Motor neuron (in vitro differentiated cells): ENCODE measurements around the gene GPR149. TPM values are rescaled to one million over a fixed set of nuclear protein-coding genes. Genes with fewer than 3 reads are reported as not detected.

Source experiments
- ATAC-seq, 8 experiments: fragments of 200-7000 bp; cut with Tn5 transposase; replicated peaks in 6 of 8; 2 replicates each; pipeline ENCODE4 v1.8.0; 2021; ENCODE audit warnings: mild to moderate bottlenecking in 8 of 8, moderate library complexity in 8 of 8
- H3K27ac ChIP-seq, 2 donors: fragments of 250-450 bp; sonication (Bioruptor Pico); 2 replicates each; pipeline ENCODE4 v1.9.0; 2021; ENCODE audit warnings: antibody characterized with exemption in 2 of 2, mild to moderate bottlenecking in 2 of 2, moderate library complexity in 1 of 2
- H3K4me1 ChIP-seq, 2 donors: fragments of 250-450 bp; sonication (Bioruptor Pico); replicated peaks in 1 of 2; 2 replicates each; pipeline ENCODE4 v1.6.1; 2021; ENCODE audit warnings: antibody characterized with exemption in 2 of 2, mild to moderate bottlenecking in 2 of 2, moderate library complexity in 1 of 2
- H3K4me3 ChIP-seq, 5 donors: fragments of 250-450 bp; sonication (Bioruptor Pico); 2 replicates each; pipeline ENCODE4 v1.9.0; 2021; ENCODE audit warnings: antibody characterized with exemption in 5 of 5, mild to moderate bottlenecking in 5 of 5, moderate library complexity in 4 of 5
- WGBS, 10 experiments: fragments of 450-650 bp; shearing (Covaris generic); methylation state at CpG; one replicate each; pipeline ENCODE4 v1.0.0; 2022; 5-methylcytosine and 5-hydroxymethylcytosine counted together
- in situ Hi-C, 9 experiments: fragments of 400-800 bp; cut with MboI; loops; one replicate each; pipeline ENCODE4 v1.15.0; 2021; ENCODE audit warnings: low sequenced_read_pairs in 9 of 9, low pct_unique_long_range_greater_than_20kb in 2 of 9; ENCODE audit not compliant: unreplicated experiment in 9 of 9
- total RNA-seq, 8 experiments: library from RNA; unstranded; fragments of 300-600 nt; gene quantifications; 2 replicates each; pipeline versions ENCODE4 v1.2.3 to v1.2.4, GENCODE V29; 2022

GPR149 gene
- total RNA-seq, 8 experiments from 2014 or later: 0.36 to 5.2 (median 1.9) TPM; not detected in 3

- Histone ChIP-seq H3K4me1 (peaks cover 0 to 5% of the 10 kb centered on the region in 2 donors), H3K27ac (no peak overlapping the region), H3K4me3 (no peak overlapping the region)
- in situ Hi-C loops: loop anchor here in 5 of 9 experiments (25.0 kb wide), 2 partner anchors 409 to 984 kb away; no protein-coding TSS in a partner anchor
- ATAC-seq: no peak
Observed at GRCh38 chr3:154327871-154328270, 102.1 kb downstream of the GPR149 start.

- WGBS, 10 experiments: 0 to 100% (median 86%) methylated on average over 1 to 3 of the region's 3 CpGs; no CpG with 5 or more reads in 1 of the 10 experiments
- in situ Hi-C loops: loop anchor here in 5 of 9 experiments (25.0 kb wide), 2 partner anchors 412 to 987 kb away; no protein-coding TSS in a partner anchor
- ATAC-seq: peak in 1 of 8 experiments; percentile 7
- Histone ChIP-seq H3K4me3 (peak overlapping the region; percentile 61 to 94 (median 85)), H3K27ac (no peak overlapping the region), H3K4me1 (peaks cover 9 to 25% of the 10 kb centered on the region in 2 donors)
Observed at GRCh38 chr3:154324919-154325318, 105.1 kb downstream of the GPR149 start.

- peak within 1 kb of the TSS; percentile 61 to 94 (median 85) for H3K4me3 ChIP-seq
- peak within 1 kb of the TSS; percentile 91 for H3K27ac ChIP-seq
- 0 to 5% (median 0%) methylated on average over 1 to 24 of the region's 45 CpGs for WGBS, 10 experiments
- in situ Hi-C loops: no loop called here
- peaks cover 9 to 31% of the 10 kb centered on the region in 2 donors for H3K4me1 ChIP-seq
- ATAC-seq: peak; percentile 94 to 98 (median 97)
Observed at GRCh38 chr3:154323891-154324738, 105.9 kb downstream of the GPR149 start, which contains the start of gene DHX36. TSS of gene DHX36 (minus strand) at chr3:154324487. CDS start at chr3:154324416, 71 bp downstream.

GRCh38 chr3:154316974-154317767, 112.8 kb downstream of the GPR149 start:
- in situ Hi-C loops: no loop called here
- no peak overlapping the region for H3K4me3 ChIP-seq
- no peak overlapping the region for H3K27ac ChIP-seq
- peaks cover 5 to 35% of the 10 kb centered on the region in 2 donors for H3K4me1 ChIP-seq
- peak in 1 of 8 experiments; percentile 59 for ATAC-seq
- WGBS, 10 experiments: 59 to 94% (median 85%) methylated on average over 3 to 5 of the region's 5 CpGs

GRCh38 chr3:154314152-154314551, 115.8 kb downstream of the GPR149 start:
- ATAC-seq: no peak
- in situ Hi-C loops: no loop called here
- Histone ChIP-seq H3K4me1 (peaks cover 2 to 16% of the 10 kb centered on the region in 2 donors), H3K27ac (no peak overlapping the region), H3K4me3 (no peak overlapping the region)
- 29 to 100% (median 100%) methylated on average over 1 of the region's 1 CpG; no CpG with 5 or more reads in 2 of the 10 experiments for WGBS, 10 experiments

- in situ Hi-C loops: no loop called here
- H3K4me3 ChIP-seq: no peak overlapping the region
- no peak overlapping the region for H3K27ac ChIP-seq
- H3K4me1 ChIP-seq: no peaks in the 10 kb centered on the region
- peak in 2 of 8 experiments; percentile 31 to 64 for ATAC-seq
Observed at GRCh38 chr3:154310840-154311239, 119.2 kb downstream of the GPR149 start.

- in situ Hi-C loops: no loop called here
- no peak for ATAC-seq
- no peak overlapping the region for H3K27ac ChIP-seq
- H3K4me3 ChIP-seq: no peak overlapping the region
- H3K4me1 ChIP-seq: no peaks in the 10 kb centered on the region
Observed at GRCh38 chr3:154307363-154307762, 122.6 kb downstream of the GPR149 start.

- H3K27ac ChIP-seq: no peak overlapping the region
- 95 to 100% (median 100%) methylated on average over 1 to 3 of the region's 3 CpGs for whole genome bisulfite sequencing, 10 experiments
- H3K4me3 ChIP-seq: no peak overlapping the region
- in situ Hi-C loops: no loop called here
- no peaks in the 10 kb centered on the region for H3K4me1 ChIP-seq
- no peak for ATAC-seq
Observed at GRCh38 chr3:154304936-154305335, 125.1 kb downstream of the GPR149 start.

- no peak overlapping the region for H3K4me3 ChIP-seq
- H3K4me1 ChIP-seq: no peaks in the 10 kb centered on the region
- no peak for ATAC-seq
- in situ Hi-C loops: no loop called here
- no peak overlapping the region for H3K27ac ChIP-seq
Observed at GRCh38 chr3:154304116-154304786, 125.7 kb downstream of the GPR149 start.

GRCh38 chr3:154301561-154301960, 128.4 kb downstream of the GPR149 start:
- WGBS, 10 experiments: 0 to 100% (median 90%) methylated on average over 1 to 3 of the region's 3 CpGs; no CpG with 5 or more reads in 3 of the 10 experiments
- in situ Hi-C loops: no loop called here
- peak in 1 of 8 experiments; percentile 50 for ATAC-seq
- Histone ChIP-seq H3K27ac (no peak overlapping the region), H3K4me1 (no peaks in the 10 kb centered on the region), H3K4me3 (no peak overlapping the region)

- H3K4me1 ChIP-seq: no peaks in the 10 kb centered on the region
- no peak for ATAC-seq
- no peak overlapping the region for H3K4me3 ChIP-seq
- WGBS, 10 experiments: 94 to 100% (median 100%) methylated on average over 1 to 2 of the region's 2 CpGs; no CpG with 5 or more reads in 2 of the 10 experiments
- H3K27ac ChIP-seq: no peak overlapping the region
- in situ Hi-C loops: no loop called here
Observed at GRCh38 chr3:154294016-154294415, 136.0 kb downstream of the GPR149 start.

- 95 to 100% (median 98%) methylated on average over 1 to 5 of the region's 5 CpGs; no CpG with 5 or more reads in 5 of the 10 experiments for WGBS, 10 experiments
- Histone ChIP-seq H3K27ac (no peak overlapping the region), H3K4me1 (no peaks in the 10 kb centered on the region), H3K4me3 (no peak overlapping the region)
- in situ Hi-C loops: no loop called here
- ATAC-seq: no peak
Observed at GRCh38 chr3:154290187-154290586, 139.8 kb downstream of the GPR149 start.
